Left ventricle myocardium inferior (tissue), 1 donor: ENCODE results near the gene BRI3. TPM values are rescaled to one million over a fixed set of nuclear protein-coding genes. Genes with fewer than 3 reads are reported as not detected.

ENCODE experiments used
- DNase-seq: peaks from one replicate; pipeline ENCODE4 v3.0.0-alpha.2; 2020
- H3K27ac ChIP-seq: fragments of 200-600 bp; replicated peaks from 2 replicates; pipeline ENCODE4 v1.8.0; 2021
- H3K27me3 ChIP-seq: fragments of 200-600 bp; 2 replicates; pipeline ENCODE4 v1.8.0; 2021; ENCODE audit warnings: low read depth
- H3K36me3 ChIP-seq: fragments of 200-600 bp; 2 replicates; pipeline ENCODE4 v1.8.0; 2021
- H3K4me1 ChIP-seq: fragments of 200-600 bp; 2 replicates; pipeline ENCODE4 v1.8.0; 2021
- H3K4me3 ChIP-seq: fragments of 200-600 bp; 2 replicates; pipeline ENCODE4 v1.8.0; 2021; ENCODE audit warnings: mild to moderate bottlenecking, moderate library complexity
- H3K9me3 ChIP-seq: fragments of 200-600 bp; replicated peaks from 2 replicates; pipeline ENCODE4 v1.8.0; 2021
- CTCF ChIP-seq: fragments of 200-600 bp; IDR thresholded peaks from 2 replicates; pipeline ENCODE4 v1.8.0; 2021; ENCODE audit warnings: antibody characterized with exemption, mild to moderate bottlenecking, borderline replicate concordance
- intact Hi-C: fragments of 100-400 bp; cut with micrococcal nuclease; formaldehyde crosslinking; loops from one replicate; pipeline ENCODE4 v1.11.0; 2022
- total RNA-seq: library from RNA; stranded (reverse); fragmentation: NEBNext Ultra II Directional; extraction: Animal tissue kit (Norgen Biotek cat#: 25700); gene quantifications from one replicate; pipeline ENCODE4 v1.2.1, GENCODE V29; 2021
- donor health status: DM: no; HTN: yes; CAD: no; lungs with severe emphysema.

Gene BRI3
- total RNA-seq, 1 donor from 2014 or later: 201 TPM

GRCh38 chr7:98294326-98294725 is 12.8 kb downstream of the BRI3 start:
- Histone ChIP-seq H3K9me3 (no peaks in the 10 kb centered on the region), H3K4me1 (peaks cover 44% of the 10 kb centered on the region), H3K27me3 (no peaks in the 10 kb centered on the region), H3K36me3 (peaks cover 49% of the 10 kb centered on the region), H3K4me3 (no peak overlapping the region), H3K27ac (peak overlapping the region; percentile 12)
- intact Hi-C loops: loop anchor here (10.0 kb wide), 1 partner anchor 110 kb away; the partner anchor contains the start of gene BAIAP2L1
- DNase-seq: no peak
- no peak for TF ChIP-seq CTCF

- Histone ChIP-seq H3K27me3 (no peaks in the 10 kb centered on the region), H3K27ac (peak overlapping the region; percentile 12), H3K36me3 (peaks cover 49% of the 10 kb centered on the region), H3K4me3 (no peak overlapping the region), H3K4me1 (peaks cover 38% of the 10 kb centered on the region), H3K9me3 (no peaks in the 10 kb centered on the region)
- TF ChIP-seq CTCF: peak; percentile 67
- intact Hi-C loops: loop anchor here (10.0 kb wide), 1 partner anchor 110 kb away; the partner anchor contains the start of gene BAIAP2L1
- no peak for DNase-seq
Measured at GRCh38 chr7:98294798-98295382, 13.4 kb downstream of the BRI3 start.

GRCh38 chr7:98295467-98296192 is 14.1 kb downstream of the BRI3 start:
- Histone ChIP-seq H3K4me1 (peaks cover 35% of the 10 kb centered on the region), H3K4me3 (no peak overlapping the region), H3K9me3 (no peaks in the 10 kb centered on the region), H3K27me3 (no peaks in the 10 kb centered on the region), H3K27ac (no peak overlapping the region), H3K36me3 (peaks cover 47% of the 10 kb centered on the region)
- intact Hi-C loops: loop anchor here (10.0 kb wide), 1 partner anchor 109 kb away; the partner anchor contains the start of gene BAIAP2L1
- no peak for DNase-seq
- TF ChIP-seq CTCF: no peak

GRCh38 chr7:98296833-98297232 is 15.3 kb downstream of the BRI3 start:
- DNase-seq: no peak
- Histone ChIP-seq H3K27me3 (no peaks in the 10 kb centered on the region), H3K27ac (no peak overlapping the region), H3K9me3 (no peaks in the 10 kb centered on the region), H3K4me1 (peaks cover 27% of the 10 kb centered on the region), H3K4me3 (no peak overlapping the region), H3K36me3 (peaks cover 37% of the 10 kb centered on the region)
- no peak for TF ChIP-seq CTCF
- intact Hi-C loops: loop anchor here (10.0 kb wide), 1 partner anchor 108 kb away; the partner anchor contains the start of gene BAIAP2L1

GRCh38 chr7:98297626-98298286 is 16.3 kb downstream of the BRI3 start:
- H3K27me3 ChIP-seq: no peaks in the 10 kb centered on the region
- intact Hi-C loops: loop anchor here (10.0 kb wide), 1 partner anchor 107 kb away; the partner anchor contains the start of gene BAIAP2L1
- DNase-seq: no peak
- no peak overlapping the region for H3K4me3 ChIP-seq
- H3K4me1 ChIP-seq: peaks cover 18% of the 10 kb centered on the region
- H3K36me3 ChIP-seq: peaks cover 30% of the 10 kb centered on the region
- no peak for TF ChIP-seq CTCF
- no peaks in the 10 kb centered on the region for H3K9me3 ChIP-seq
- H3K27ac ChIP-seq: no peak overlapping the region
